HepG2 (cell line): Measurements from ENCODE around the gene TRMT1. TPM values are rescaled to one million over a fixed set of nuclear protein-coding genes. Genes with fewer than 3 reads are reported as not detected.

ENCODE experiments used
- ARID3A ChIP-seq: IDR thresholded peaks from 2 replicates; pipeline ENCODE4 v1.6.1; 2012; ENCODE audit warnings: low read depth, low read length, improper control_type of control experiment
- BATF2 ChIP-seq: sonication (generic); formaldehyde crosslinking; IDR thresholded peaks from 2 replicates; pipeline ENCODE4 v1.8.0; 2022; ENCODE audit warnings: mild to moderate bottlenecking, missing genetic modification reagents, moderate library complexity
- EEA1 ChIP-seq: sonication (generic); formaldehyde crosslinking; IDR thresholded peaks from 2 replicates; pipeline ENCODE4 v1.5.1; 2020; ENCODE audit warnings: mild to moderate bottlenecking, missing genetic modification reagents, borderline replicate concordance
- EP300 ChIP-seq, 3 experiments: sonication (generic) in 1 of 3; formaldehyde crosslinking in 1 of 3; IDR thresholded peaks; 2 replicates each; pipeline versions ENCODE4 v1.5.1 to v1.6.1; 2011 to 2020; ENCODE audit warnings: low read depth in 2 of 3, low read length in 2 of 3, borderline replicate concordance in 1 of 3, improper control_type of control experiment in 1 of 3, mild to moderate bottlenecking in 1 of 3, missing genetic modification reagents in 1 of 3, moderate library complexity in 1 of 3
- GTF2F1 ChIP-seq: fragments of 150-350 bp; IDR thresholded peaks from 2 replicates; pipeline ENCODE4 v1.6.1; 2014; ENCODE audit warnings: low read length
- HOXA3 ChIP-seq: sonication (generic); formaldehyde crosslinking; IDR thresholded peaks from 2 replicates; pipeline ENCODE4 v1.5.0; 2020; ENCODE audit warnings: missing genetic modification reagents
- HOXA9 ChIP-seq: sonication (generic); formaldehyde crosslinking; IDR thresholded peaks from 2 replicates; pipeline ENCODE4 v1.8.1; 2022; ENCODE audit warnings: missing genetic modification reagents, mild to moderate bottlenecking, moderate library complexity, borderline replicate concordance
- ISL2 ChIP-seq: sonication (generic); formaldehyde crosslinking; IDR thresholded peaks from 2 replicates; pipeline ENCODE4 v1.5.0; 2020; ENCODE audit warnings: missing genetic modification reagents
- KMT2A ChIP-seq: sonication (generic); formaldehyde crosslinking; IDR thresholded peaks from 2 replicates; pipeline ENCODE4 v1.4.0; 2020; ENCODE audit warnings: missing genetic modification reagents
- NCOA2 ChIP-seq: sonication (generic); formaldehyde crosslinking; IDR thresholded peaks from 2 replicates; pipeline ENCODE4 v1.8.0; 2022; ENCODE audit warnings: inconsistent platforms
- SATB2 ChIP-seq: sonication (generic); formaldehyde crosslinking; IDR thresholded peaks from 2 replicates; pipeline ENCODE4 v1.5.0; 2020; ENCODE audit warnings: missing genetic modification reagents
- SNAPC2 ChIP-seq: sonication (generic); formaldehyde crosslinking; IDR thresholded peaks from 2 replicates; pipeline ENCODE4 v1.8.1; 2022; ENCODE audit warnings: mild to moderate bottlenecking, missing genetic modification reagents
- THAP11 ChIP-seq: IDR thresholded peaks from 2 replicates; pipeline ENCODE4 v1.6.1; 2016; ENCODE audit warnings: missing biosample characterization, missing genetic modification reagents
- U2AF2 ChIP-seq: fragments of 200-400 bp; formaldehyde crosslinking; IDR thresholded peaks from 2 replicates; pipeline ENCODE4 v1.6.1; 2017; ENCODE audit warnings: low read depth, mild to moderate bottlenecking, low read length
- WIZ ChIP-seq: sonication (generic); formaldehyde crosslinking; IDR thresholded peaks from 2 replicates; pipeline ENCODE4 v1.5.1; 2020; ENCODE audit warnings: mild to moderate bottlenecking, missing genetic modification reagents
- ZBTB8A ChIP-seq: sonication (generic); formaldehyde crosslinking; IDR thresholded peaks from 2 replicates; pipeline ENCODE4 v1.4.0; 2020; ENCODE audit warnings: mild to moderate bottlenecking, low read depth, missing genetic modification reagents, borderline replicate concordance
- ZNF253 ChIP-seq: sonication (generic); formaldehyde crosslinking; IDR thresholded peaks from 2 replicates; pipeline ENCODE4 v1.8.0; 2022; ENCODE audit warnings: mild to moderate bottlenecking, missing genetic modification reagents, borderline replicate concordance
- ZNF362 ChIP-seq: sonication (generic); formaldehyde crosslinking; IDR thresholded peaks from 2 replicates; pipeline ENCODE4 v1.4.0; 2020; ENCODE audit warnings: missing genetic modification reagents, mild to moderate bottlenecking, borderline replicate concordance
- ZNF367 ChIP-seq: sonication (generic); formaldehyde crosslinking; IDR thresholded peaks from 2 replicates; pipeline ENCODE4 v1.4.0; 2020; ENCODE audit warnings: missing genetic modification reagents, borderline replicate concordance
- ZNF468 ChIP-seq: sonication (generic); formaldehyde crosslinking; IDR thresholded peaks from 2 replicates; pipeline ENCODE4 v1.8.0; 2022; ENCODE audit warnings: mild to moderate bottlenecking, moderate library complexity, missing genetic modification reagents
- ZNF547 ChIP-seq: sonication (generic); formaldehyde crosslinking; IDR thresholded peaks from 2 replicates; pipeline ENCODE4 v1.5.1; 2020; ENCODE audit warnings: mild to moderate bottlenecking, missing genetic modification reagents
- ZNF567 ChIP-seq: sonication (generic); formaldehyde crosslinking; IDR thresholded peaks from 2 replicates; pipeline ENCODE4 v1.8.1; 2023; ENCODE audit warnings: mild to moderate bottlenecking, missing genetic modification reagents, borderline replicate concordance
- ZNF652 ChIP-seq: IDR thresholded peaks from 2 replicates; pipeline ENCODE4 v1.6.1; 2016; ENCODE audit warnings: low read depth, borderline replicate concordance
- ZNF883 ChIP-seq: sonication (generic); formaldehyde crosslinking; IDR thresholded peaks from 2 replicates; pipeline ENCODE4 v1.5.1; 2020; ENCODE audit warnings: mild to moderate bottlenecking, missing genetic modification reagents; ENCODE audit errors: not compliant biosample characterization
- ZNF891 ChIP-seq: sonication (generic); formaldehyde crosslinking; IDR thresholded peaks from 2 replicates; pipeline ENCODE4 v1.5.0; 2020; ENCODE audit warnings: mild to moderate bottlenecking, missing genetic modification reagents
- ZSCAN21 ChIP-seq: sonication (generic); formaldehyde crosslinking; IDR thresholded peaks from 2 replicates; pipeline ENCODE4 v1.8.0; 2022; ENCODE audit warnings: mild to moderate bottlenecking, missing genetic modification reagents, moderate library complexity, borderline replicate concordance
- polyA plus RNA-seq, 8 experiments: library from polyadenylated mRNA; depleted of rRNA in 3 of 8; stranded (reverse) in 7 of 8; unstranded in 1 of 8; fragments of >200 nt; fragmentation: Illumina TruSeq in 4 of 8; extraction: Trizol in 4 of 8; gene quantifications; 2 replicates each; pipeline versions ENCODE4 v1.2.1 to v1.2.3, GENCODE V29; 2011 to 2016; ENCODE audit warnings: low read depth in 4 of 8, missing spikeins in 1 of 8, mixed read lengths in 1 of 8; ENCODE audit not compliant: insufficient read depth in 1 of 8
- total RNA-seq, 5 experiments: library from RNA; depleted of rRNA; stranded (reverse); fragments of >200 nt; fragmentation: Illumina TruSeq; extraction: Trizol; gene quantifications; 2 replicates each; pipeline ENCODE4 v1.2.3, GENCODE V29; 2016; ENCODE audit warnings: low read depth in 1 of 5

The TRMT1 gene
- total and polyA plus RNA-seq, 2 of the 13 experiments (the other 11 are each of a cell fraction or from before 2014, with no cell fraction given), result 35.5 to 44.1 TPM

GRCh38 chr19:13102666-13103580 is 13.6 kb downstream of the TRMT1 start, which contains the start of gene LYL1 (continued):
- no peak for TF ChIP-seq HOXA9
- TF ChIP-seq WIZ (CRISPR knock-in tag), result no peak
- TF ChIP-seq ZNF891 (CRISPR knock-in tag), result no peak
- no peak for TF ChIP-seq ISL2 (CRISPR knock-in tag)
- no peak for TF ChIP-seq ARID3A
- no peak for TF ChIP-seq ZNF362 (CRISPR knock-in tag)
- no peak for TF ChIP-seq EP300 (IDR thresholded peaks at IDR 0.05; ENCODE audit: low read depth in 2 of 2, low read length in 2 of 2)
- TF ChIP-seq EP300 (CRISPR knock-in tag; IDR thresholded peaks at IDR 0.05; ENCODE audit: borderline replicate concordance), result no peak
- no peak for TF ChIP-seq ZSCAN21 (CRISPR knock-in tag)
- TF ChIP-seq HOXA3 (CRISPR knock-in tag), result no peak
- TF ChIP-seq KMT2A (CRISPR knock-in tag), result peak; percentile 30; the same call in 1 of the 2 replicates
- TF ChIP-seq GTF2F1, result no peak
- TF ChIP-seq ZNF883, result no peak
- TF ChIP-seq ZNF253 (CRISPR knock-in tag), result no peak
- TF ChIP-seq U2AF2, result no peak
- no peak for TF ChIP-seq ZBTB8A (CRISPR knock-in tag)
- TF ChIP-seq ZNF567 (CRISPR knock-in tag), result 0 out of 2 replicates have a peak, but pooled peaks have one; percentile 36
- no peak; the same call in 1 of the 2 replicates for TF ChIP-seq ZNF547 (CRISPR knock-in tag)
- no peak for TF ChIP-seq ZNF468 (CRISPR knock-in tag)
- TF ChIP-seq BATF2 (CRISPR knock-in tag), result no peak
- no peak for TF ChIP-seq ZNF367 (CRISPR knock-in tag)
- TF ChIP-seq THAP11 (CRISPR knock-in tag), result no peak
- TF ChIP-seq ZNF652 (CRISPR knock-in tag), result no peak
- TF ChIP-seq SNAPC2 (CRISPR knock-in tag), result no peak; the same call in 1 of the 2 replicates
- TF ChIP-seq NCOA2, result no peak
- TF ChIP-seq SATB2 (CRISPR knock-in tag), result no peak
- TF ChIP-seq EEA1 (CRISPR knock-in tag), result 0 out of 2 replicates have a peak, but pooled peaks have one; percentile 53
